GM12865 (cell line): ENCODE data around the gene VENTX.

Source experiments
- DNase-seq: peaks from one replicate; pipeline ENCODE4 v3.0.0; 2010; ENCODE audit warnings: low read depth
- H3K4me3 ChIP-seq: 2 replicates; pipeline ENCODE4 v1.5.1; 2011; ENCODE audit warnings: mild to moderate bottlenecking, low read depth, low read length, control low read depth
- CTCF ChIP-seq: IDR thresholded peaks from 2 replicates; pipeline ENCODE4 v1.5.1; 2011; ENCODE audit warnings: low read length, control low read depth, low read depth, inconsistent platforms; ENCODE audit not compliant: insufficient read depth; ENCODE audit errors: missing control alignments

VENTX gene

GRCh38 chr10:133258818-133259601 is 21.4 kb downstream of the VENTX start:
- no peak overlapping the region for H3K4me3 ChIP-seq
- no peak for DNase-seq
- TF ChIP-seq CTCF = no peak

GRCh38 chr10:133259602-133259989 is 21.9 kb downstream of the VENTX start:
- TF ChIP-seq CTCF = no peak
- no peak for DNase-seq
- H3K4me3 ChIP-seq = no peak overlapping the region

- peak; percentile 68 for DNase-seq
- no peak for TF ChIP-seq CTCF
- H3K4me3 ChIP-seq = peak overlapping the region; percentile 78
Observed at GRCh38 chr10:133260895-133261725, 23.5 kb downstream of the VENTX start.

DNA sequence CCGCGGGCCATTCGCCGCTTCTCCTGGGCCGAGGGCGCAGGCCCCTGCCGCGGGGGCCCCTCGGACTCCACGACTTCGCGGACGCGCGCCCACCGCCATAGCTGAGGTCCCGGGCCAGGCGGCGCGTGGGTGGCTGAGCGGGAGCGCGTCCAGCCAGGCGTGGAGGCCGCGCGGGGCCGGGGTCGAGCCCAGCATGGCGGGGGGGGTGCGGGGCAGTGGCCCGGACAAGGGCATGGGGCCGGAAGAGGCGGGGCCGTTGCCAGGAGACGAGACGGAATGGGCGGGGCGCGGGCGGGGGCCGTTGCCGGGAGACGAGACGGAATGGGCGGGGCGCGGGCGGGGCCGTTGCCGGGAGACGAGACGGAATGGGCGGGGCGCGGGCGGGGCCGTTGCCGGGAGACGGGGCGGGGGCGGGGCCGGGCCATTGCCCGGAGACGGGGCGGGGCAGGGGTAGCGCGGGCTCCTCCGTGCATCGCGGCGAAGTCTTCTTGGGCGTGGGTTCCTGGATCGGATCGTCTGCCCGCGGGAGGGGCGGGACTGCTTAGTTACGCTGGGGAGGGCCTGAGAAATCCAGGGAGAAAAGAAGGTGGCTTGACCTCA is 24.2 kb downstream of the VENTX start:
- H3K4me3 ChIP-seq = peak overlapping the region; percentile 78
- DNase-seq = peak; percentile 89
- no peak for TF ChIP-seq CTCF

DNA sequence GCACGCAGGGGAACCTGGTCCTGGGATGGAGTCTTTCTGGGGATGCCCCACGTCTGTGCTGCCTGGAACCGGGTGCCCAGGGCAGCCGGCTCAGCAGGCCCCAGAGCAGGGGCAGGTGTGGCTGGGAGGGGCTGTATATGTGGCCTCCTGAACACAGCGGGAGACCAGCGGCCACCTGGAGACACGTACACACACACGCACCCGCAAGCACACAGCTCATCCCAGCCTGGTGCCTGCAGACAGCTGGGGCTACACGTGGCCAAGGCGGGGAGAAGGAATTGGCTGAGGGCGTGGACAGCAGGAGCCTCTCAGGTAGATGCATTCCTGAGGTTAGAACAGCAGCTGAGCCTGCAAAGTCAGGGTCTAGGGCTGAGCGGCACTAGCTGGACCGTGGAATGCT is 25.0 kb downstream of the VENTX start:
- no peak for TF ChIP-seq CTCF
- no peak overlapping the region for H3K4me3 ChIP-seq
- no peak for DNase-seq

GRCh38 chr10:133263674-133264073 is 26.0 kb downstream of the VENTX start:
- H3K4me3 ChIP-seq = no peak overlapping the region
- no peak for TF ChIP-seq CTCF
- no peak for DNase-seq
